ENCODE data around the gene NID1.

- no peak for TF ChIP-seq CTCF (IDR thresholded peaks at IDR 0.05; ENCODE audit: low read depth, low read length)
- TF ChIP-seq MAX (IDR thresholded peaks at IDR 0.05; ENCODE audit: low read depth, low read length) = no peak
Observed at GRCh38 chr1:235996048-235996785, 68.7 kb downstream of the NID1 start.
